Measurements from ENCODE around the gene LARGE1.

The LARGE1 gene

DNA sequence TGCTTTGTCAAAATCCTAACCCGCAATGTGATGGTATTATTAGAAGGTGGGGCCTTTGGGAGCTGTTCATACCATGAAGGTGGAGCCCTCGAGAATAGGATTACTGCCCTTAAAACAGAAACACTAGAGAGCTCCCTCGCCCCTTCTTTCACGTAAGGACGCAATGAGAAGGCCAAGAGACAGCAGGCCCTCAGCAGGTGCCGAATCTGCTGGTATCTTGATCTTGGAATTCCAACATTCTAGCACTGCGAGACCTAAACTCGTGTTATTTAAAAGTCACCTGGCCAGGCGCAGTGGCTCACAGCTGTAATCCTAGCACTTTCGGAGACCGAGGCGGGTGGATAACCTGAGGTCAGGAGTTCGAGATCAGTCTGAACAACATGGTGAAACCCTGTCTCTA is 33.1 kb downstream of the LARGE1 start:
- DNase-seq (ENCODE audit: insufficient read length, low spot score) (no peak), FAIRE-seq (no peak)
- TF ChIP-seq POLR2A (IDR thresholded peaks at IDR 0.05; ENCODE audit: low read depth, low read length), result no peak

- DNase-seq (ENCODE audit: insufficient read length, low spot score), result no peak
- no peak for TF ChIP-seq POLR2A (IDR thresholded peaks at IDR 0.05; ENCODE audit: low read depth, low read length)
- no peak for FAIRE-seq
Measured at GRCh38 chr22:33886696-33887095, 33.6 kb downstream of the LARGE1 start.

DNA sequence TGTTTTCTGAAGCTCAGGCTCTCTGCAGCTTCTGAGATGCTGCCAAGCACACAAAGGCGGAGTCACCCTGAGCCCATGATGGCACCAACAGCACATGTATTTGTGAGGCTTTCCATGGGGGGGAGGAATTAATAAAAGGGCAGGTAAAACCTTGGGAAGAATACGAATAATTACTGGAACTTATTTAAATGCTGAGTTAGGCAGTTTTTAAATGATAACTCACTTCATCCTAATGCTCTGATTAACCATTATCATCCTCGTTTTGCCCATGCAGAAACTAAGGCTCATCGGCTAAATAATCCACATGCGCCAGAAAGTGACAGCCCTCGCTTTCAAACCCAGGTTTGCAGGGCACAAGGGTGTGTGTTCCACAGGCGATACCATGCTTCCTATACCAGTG is 35.4 kb downstream of the LARGE1 start:
- FAIRE-seq (no peak), DNase-seq (ENCODE audit: insufficient read length, low spot score) (no peak)
- no peak for TF ChIP-seq POLR2A (IDR thresholded peaks at IDR 0.05; ENCODE audit: low read depth, low read length)

DNA sequence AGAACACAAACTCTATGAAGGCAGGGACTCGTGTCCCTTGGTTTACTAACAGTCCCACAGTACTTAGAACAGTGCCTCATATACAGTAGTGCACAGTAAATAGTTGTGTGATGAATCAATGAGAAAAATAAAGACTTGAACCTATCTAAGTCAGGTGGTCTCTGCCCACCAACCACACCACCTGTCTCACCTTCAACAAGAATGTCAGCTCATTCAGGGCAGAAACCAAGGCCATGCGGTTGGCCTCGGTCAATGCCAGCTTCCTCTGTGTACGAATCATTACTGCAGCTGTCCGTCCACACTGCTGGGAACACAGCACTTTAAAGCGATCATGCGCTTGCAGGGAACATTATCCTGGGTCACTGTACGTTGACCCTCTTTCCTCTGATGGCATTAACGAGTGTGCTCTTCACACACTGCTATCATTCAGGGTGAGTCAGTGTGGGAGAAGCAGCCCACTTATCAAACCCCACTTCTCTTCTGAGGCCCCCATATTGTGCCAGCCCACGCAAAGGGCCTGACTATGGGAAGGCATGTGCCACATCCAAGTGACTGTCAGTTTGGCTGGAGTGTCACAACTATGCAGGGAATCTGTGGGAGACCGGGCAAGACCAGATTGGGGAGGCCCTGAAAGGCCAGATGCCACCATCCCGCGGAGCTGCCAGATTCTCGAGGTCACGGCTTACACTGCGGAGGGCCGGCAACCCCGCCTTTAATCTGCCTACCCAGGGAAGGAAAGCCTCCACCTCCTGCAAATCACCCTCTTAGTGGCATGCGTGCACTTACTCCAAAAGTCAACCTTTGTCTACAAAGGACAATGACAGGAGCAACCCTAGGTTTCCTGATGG is 36.1 kb downstream of the LARGE1 start:
- no peak for DNase-seq (ENCODE audit: insufficient read length, low spot score)
- TF ChIP-seq POLR2A (IDR thresholded peaks at IDR 0.05; ENCODE audit: low read depth, low read length), result no peak
- no peak for FAIRE-seq

DNA sequence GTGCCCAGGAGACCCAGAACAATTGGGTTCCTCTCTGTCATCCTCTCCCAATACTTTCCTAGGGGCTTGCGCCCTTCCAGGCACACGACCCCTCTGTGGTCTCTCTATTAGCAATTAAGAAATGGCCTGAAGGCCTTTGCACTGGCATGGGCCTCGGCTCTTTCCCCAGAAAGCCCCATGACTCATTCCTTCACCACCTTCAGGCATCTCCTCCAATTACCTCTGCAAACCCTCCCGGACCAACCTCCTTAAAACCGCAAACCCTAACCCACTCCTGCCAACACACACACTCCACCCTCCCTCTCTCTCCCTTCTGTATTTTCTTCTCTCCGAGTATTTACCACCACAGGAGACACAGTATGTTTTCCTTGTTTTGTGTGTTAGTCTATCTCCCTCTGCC is 36.7 kb downstream of the LARGE1 start:
- peak; percentile 38 for DNase-seq (ENCODE audit: insufficient read length, low spot score)
- TF ChIP-seq POLR2A (IDR thresholded peaks at IDR 0.05; ENCODE audit: low read depth, low read length), result no peak
- peak; percentile 61 for FAIRE-seq

DNA sequence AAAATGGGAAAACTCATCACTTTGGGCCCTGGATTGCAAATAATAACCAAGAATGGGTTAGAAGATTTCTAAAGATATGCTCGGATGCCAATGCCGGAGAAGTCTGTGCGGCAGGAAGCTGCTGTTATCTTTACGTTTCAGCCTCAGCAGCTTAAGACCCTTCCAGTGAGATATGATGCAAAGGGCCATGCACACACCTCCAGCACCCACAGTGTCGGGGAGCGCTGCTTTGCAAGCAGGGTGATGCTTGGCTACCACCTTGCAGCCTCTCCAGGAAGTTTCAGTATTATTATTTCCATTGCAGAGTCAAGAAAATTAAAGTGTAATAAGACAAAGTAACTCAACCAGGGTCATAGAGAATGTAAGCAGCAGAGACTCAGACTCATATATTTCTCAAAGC is 37.3 kb downstream of the LARGE1 start:
- DNase-seq (ENCODE audit: insufficient read length, low spot score) (no peak), FAIRE-seq (no peak)
- no peak for TF ChIP-seq POLR2A (IDR thresholded peaks at IDR 0.05; ENCODE audit: low read depth, low read length)

- DNase-seq (ENCODE audit: insufficient read length, low spot score) (no peak), FAIRE-seq (no peak)
- TF ChIP-seq POLR2A (IDR thresholded peaks at IDR 0.05; ENCODE audit: low read depth, low read length), result no peak
Measured at GRCh38 chr22:33880986-33881385, 39.3 kb downstream of the LARGE1 start.

DNA sequence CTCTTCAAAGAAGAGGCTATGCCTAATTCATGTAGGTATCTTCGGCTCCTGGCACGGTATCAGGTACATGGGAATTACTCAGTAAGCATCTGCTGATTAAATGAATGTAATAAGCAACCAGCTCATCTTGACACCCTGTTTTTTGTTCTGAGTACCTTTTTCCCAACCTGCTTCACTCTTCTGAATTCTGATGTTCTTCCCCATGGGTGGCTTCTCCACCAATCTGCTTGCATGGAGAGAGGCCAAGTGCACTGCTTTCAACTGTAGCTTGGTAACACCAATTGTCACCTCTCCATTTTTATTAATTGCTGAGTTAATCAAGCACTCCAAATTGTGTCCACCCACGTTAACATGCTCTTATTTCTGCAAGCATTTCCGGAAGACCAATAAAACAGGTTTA is 40.5 kb downstream of the LARGE1 start:
- TF ChIP-seq POLR2A (IDR thresholded peaks at IDR 0.05; ENCODE audit: low read depth, low read length), result no peak
- FAIRE-seq (no peak), DNase-seq (ENCODE audit: insufficient read length, low spot score) (no peak)

DNA sequence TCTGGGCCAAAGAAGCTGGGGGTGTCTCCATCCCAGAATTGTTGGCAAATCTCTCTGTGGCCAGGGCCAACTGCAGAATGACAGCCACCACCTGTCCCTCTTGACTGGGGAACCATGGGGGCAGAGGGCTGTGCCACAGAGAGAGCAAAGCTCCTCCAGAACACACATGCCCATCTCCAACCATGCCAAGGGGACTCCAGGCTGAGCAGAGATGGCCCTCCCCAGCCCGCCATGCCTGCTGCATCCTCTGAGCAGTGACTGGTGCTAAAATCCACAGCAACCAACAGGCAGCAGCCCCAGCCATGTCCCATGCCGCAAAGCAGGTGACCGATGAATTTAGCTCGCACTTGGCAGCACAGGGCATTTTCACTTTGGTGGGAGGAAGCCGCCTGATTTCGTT is 45.0 kb downstream of the LARGE1 start:
- no peak for DNase-seq (ENCODE audit: insufficient read length, low spot score)
- TF ChIP-seq POLR2A (IDR thresholded peaks at IDR 0.05; ENCODE audit: low read depth, low read length), result no peak
- FAIRE-seq, result no peak

GRCh38 chr22:33874206-33874605 is 46.1 kb downstream of the LARGE1 start:
- no peak for DNase-seq (ENCODE audit: insufficient read length, low spot score)
- no peak for TF ChIP-seq POLR2A (IDR thresholded peaks at IDR 0.05; ENCODE audit: low read depth, low read length)
- FAIRE-seq, result no peak

GRCh38 chr22:33873666-33874065 is 46.6 kb downstream of the LARGE1 start:
- DNase-seq (ENCODE audit: insufficient read length, low spot score), result no peak
- TF ChIP-seq POLR2A (IDR thresholded peaks at IDR 0.05; ENCODE audit: low read depth, low read length), result no peak

GRCh38 chr22:33873186-33873585 is 47.1 kb downstream of the LARGE1 start:
- TF ChIP-seq POLR2A (IDR thresholded peaks at IDR 0.05; ENCODE audit: low read depth, low read length), result no peak
- DNase-seq (ENCODE audit: insufficient read length, low spot score), result no peak
- FAIRE-seq, result no peak

More at GRCh38 chr22:33873666-33874065, 46.6 kb downstream of the LARGE1 start:
- FAIRE-seq, result no peak

DNA sequence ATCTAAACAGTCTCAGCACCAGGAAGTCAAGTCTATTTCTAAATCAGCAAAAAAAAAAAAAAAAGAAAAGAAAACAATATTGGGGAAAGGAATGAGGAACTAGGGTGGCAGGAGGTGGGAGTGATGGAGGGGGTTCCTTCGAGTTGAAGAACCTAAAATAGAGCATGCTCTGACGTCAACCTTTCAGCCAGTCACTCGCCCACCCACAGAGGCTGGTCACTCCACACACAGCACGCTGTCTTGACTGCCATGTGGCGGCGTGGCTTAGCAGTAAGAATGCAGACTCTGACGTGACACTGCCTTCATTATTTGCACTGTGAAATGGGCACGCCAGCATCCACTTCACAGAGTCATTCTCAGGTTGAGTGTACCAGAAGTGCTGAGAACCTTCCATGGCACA is 48.3 kb downstream of the LARGE1 start:
- no peak for TF ChIP-seq POLR2A (IDR thresholded peaks at IDR 0.05; ENCODE audit: low read depth, low read length)
- DNase-seq (ENCODE audit: insufficient read length, low spot score) (no peak), FAIRE-seq (no peak)

DNA sequence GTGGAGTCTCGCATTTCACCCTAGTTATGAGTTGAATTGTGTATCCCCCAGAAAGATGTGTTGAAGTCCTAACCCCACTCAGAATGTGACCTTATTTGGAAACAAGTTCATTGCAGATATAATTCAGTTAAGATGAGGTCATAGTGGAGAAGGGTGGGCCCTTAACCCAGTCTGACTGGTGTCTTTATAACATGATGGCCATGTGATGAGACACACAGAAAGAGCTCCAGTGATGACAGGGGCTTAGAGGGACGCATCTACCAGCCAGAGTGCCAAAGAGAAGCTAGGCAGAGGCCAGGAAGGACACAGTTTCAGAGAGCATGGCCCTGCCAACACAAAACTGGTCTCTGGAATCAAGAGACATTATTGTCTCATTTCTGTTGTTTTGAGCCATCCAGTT is 50.3 kb downstream of the LARGE1 start:
- DNase-seq (ENCODE audit: insufficient read length, low spot score), result no peak
- FAIRE-seq, result no peak
- TF ChIP-seq POLR2A (IDR thresholded peaks at IDR 0.05; ENCODE audit: low read depth, low read length), result no peak

DNA sequence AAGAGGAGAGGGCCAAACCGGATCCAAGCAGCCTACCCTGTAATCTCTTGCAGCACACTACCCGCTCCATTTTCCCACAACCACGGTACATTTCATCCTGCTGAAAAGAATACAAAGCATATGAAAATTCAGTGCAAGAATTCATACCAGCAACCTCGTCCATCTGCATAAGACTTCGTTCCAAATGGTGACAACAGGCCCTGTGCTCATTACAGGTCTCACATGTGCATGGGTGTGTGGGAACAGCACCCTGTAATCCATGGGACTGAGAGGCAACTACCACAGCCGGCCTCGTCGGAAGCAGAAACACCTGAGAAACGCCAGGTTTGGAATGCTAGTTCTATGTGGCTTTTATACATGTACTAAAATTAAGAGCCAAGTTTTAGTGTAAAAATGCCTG is 52.3 kb downstream of the LARGE1 start:
- TF ChIP-seq POLR2A (IDR thresholded peaks at IDR 0.05; ENCODE audit: low read depth, low read length), result no peak
- FAIRE-seq (no peak), DNase-seq (ENCODE audit: insufficient read length, low spot score) (no peak)
